NB4 (cell line): ENCODE results near the gene PTCSC3.

Experiments
- CTCF ChIP-seq: IDR thresholded peaks from one replicate; pipeline ENCODE4 v1.5.1; 2012; ENCODE audit warnings: low read depth, low read length
- MYC ChIP-seq: IDR thresholded peaks from 2 replicates; pipeline ENCODE4 v1.6.1; 2011; ENCODE audit warnings: low read depth, low read length
- POLR2A ChIP-seq: IDR thresholded peaks from 2 replicates; pipeline ENCODE4 v1.6.1; 2011; ENCODE audit warnings: mild to moderate bottlenecking; ENCODE audit not compliant: insufficient read length; ENCODE audit errors: extremely low read depth
- TF ChIP-seq, protein P1 (sequence below): IDR thresholded peaks from 2 replicates; pipeline ENCODE4 v1.6.1; 2011; ENCODE audit warnings: low read depth, low read length

DNA sequence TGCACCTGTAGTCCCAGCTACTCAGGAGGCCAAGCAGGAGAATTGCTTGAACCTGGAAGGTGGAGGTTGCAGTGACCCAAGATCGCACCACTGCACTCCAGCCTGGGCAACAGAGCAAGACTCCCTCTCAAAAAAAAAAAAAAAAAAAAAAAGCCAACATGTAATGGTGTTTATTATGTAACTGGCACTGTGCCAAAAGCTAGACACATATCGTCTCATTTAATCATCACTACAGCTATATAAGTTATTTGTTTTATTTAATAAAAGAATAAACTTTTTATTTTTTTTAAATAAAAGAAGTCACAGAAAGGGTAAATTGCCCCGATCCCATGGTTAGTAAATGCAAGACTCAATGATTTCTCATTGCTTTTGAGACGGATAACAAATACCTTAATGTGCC lies 76.9 kb downstream of the PTCSC3 start:
- no peak for TF ChIP-seq CTCF
- TF ChIP-seq POLR2A: no peak
- TF ChIP-seq, protein P1, sequence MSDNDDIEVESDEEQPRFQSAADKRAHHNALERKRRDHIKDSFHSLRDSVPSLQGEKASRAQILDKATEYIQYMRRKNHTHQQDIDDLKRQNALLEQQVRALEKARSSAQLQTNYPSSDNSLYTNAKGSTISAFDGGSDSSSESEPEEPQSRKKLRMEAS: no peak
- no peak for TF ChIP-seq MYC
